Spleen (tissue), 11 donors: ENCODE measurements around the gene PPT2. TPM values are rescaled to one million over a fixed set of nuclear protein-coding genes. Genes with fewer than 3 reads are reported as not detected.

ENCODE experiments used
- DNase-seq: peaks from one replicate; pipeline ENCODE4 v3.0.0-alpha.2; 2020
- H3K27ac ChIP-seq, 8 donors: fragments of 200-600 bp; sonication (generic) in 7 of 8; 1 replicate in 4 of 8; 2 replicates in 4 of 8; pipeline versions ENCODE4 v1.5.0 to v1.8.0; 2016 to 2021; ENCODE audit warnings: inconsistent platforms in 4 of 8, mild to moderate bottlenecking in 4 of 8, moderate library complexity in 1 of 8
- H3K27me3 ChIP-seq, 7 donors: fragments of 200-600 bp; sonication (generic) in 6 of 7; replicated peaks in 1 of 7; 1 replicate in 4 of 7; 2 replicates in 3 of 7; pipeline versions ENCODE4 v1.5.0 to v1.8.0; 2016 to 2021; ENCODE audit warnings: inconsistent platforms in 3 of 7, mild to moderate bottlenecking in 1 of 7
- H3K36me3 ChIP-seq, 6 donors: fragments of 200-600 bp; sonication (generic) in 5 of 6; 1 replicate in 4 of 6; 2 replicates in 2 of 6; pipeline versions ENCODE4 v1.5.0 to v1.8.0; 2016 to 2021; ENCODE audit warnings: inconsistent platforms in 2 of 6
- H3K4me1 ChIP-seq, 6 donors: fragments of 200-600 bp; sonication (generic) in 5 of 6; 1 replicate in 3 of 6; 2 replicates in 3 of 6; pipeline versions ENCODE4 v1.5.0 to v1.8.0; 2016 to 2021; ENCODE audit warnings: inconsistent platforms in 3 of 6
- H3K4me3 ChIP-seq, 8 donors: fragments of 200-600 bp; sonication (generic) in 7 of 8; 1 replicate in 4 of 8; 2 replicates in 4 of 8; pipeline versions ENCODE4 v1.5.0 to v1.8.0; 2016 to 2021; ENCODE audit warnings: inconsistent platforms in 4 of 8, mild to moderate bottlenecking in 4 of 8, moderate library complexity in 2 of 8
- H3K9me3 ChIP-seq, 8 donors: fragments of 200-600 bp; sonication (generic) in 7 of 8; 1 replicate in 4 of 8; 2 replicates in 4 of 8; pipeline versions ENCODE4 v1.5.0 to v1.8.0; 2016 to 2021; ENCODE audit warnings: inconsistent platforms in 4 of 8
- POLR2A ChIP-seq, 3 donors: fragments of 450-650 bp; IDR thresholded peaks; one replicate each; pipeline ENCODE4 v1.5.1; 2017; ENCODE audit warnings: antibody characterized with exemption in 3 of 3, mild to moderate bottlenecking in 1 of 3
- POLR2AphosphoS5 ChIP-seq, 3 donors: sonication (generic); formaldehyde crosslinking; IDR thresholded peaks; one replicate each; pipeline ENCODE4 v1.5.1; 2017; ENCODE audit warnings: antibody characterized with exemption in 3 of 3
- WGBS, 5 donors: extraction: QIAGEN DNeasy Blood & Tissue Kit in 3 of 5; methylation state at CpG; one replicate each; pipeline versions ENCODE4 v1.1.5 to v1.1.7; 2013 to 2018; 5-methylcytosine and 5-hydroxymethylcytosine counted together
- intact Hi-C: fragments of 100-400 bp; cut with DNase I; formaldehyde crosslinking; loops from one replicate; pipeline ENCODE4 v1.15.0; 2023; ENCODE audit warnings: low total_unique reads
- polyA plus RNA-seq, 3 donors: library from polyadenylated mRNA; stranded (reverse); fragments of 200-250 nt; gene quantifications; one replicate each; pipeline ENCODE4 v1.2.1, GENCODE V29; 2013
- total RNA-seq, 7 donors: library from RNA; depleted of rRNA in 3 of 7; stranded (reverse); fragments of >200 nt in 3 of 7; fragmentation: NEBNext Ultra II Directional in 4 of 7; extraction: Animal tissue kit (Norgen Biotek cat#: 25700) in 4 of 7; gene quantifications; one replicate each; pipeline versions ENCODE4 v1.1.0 to v1.2.1, GENCODE V29; 2016 to 2021
- TF ChIP-seq, protein P1 (sequence below), 11 experiments: fragments of 200-600 bp in 7 of 11; fragments of 450-650 bp in 4 of 11; sonication (generic) in 4 of 11; IDR thresholded peaks in 8 of 11; conservative IDR thresholded peaks in 3 of 11; 1 replicate in 7 of 11; 2 replicates in 4 of 11; pipeline versions ENCODE4 v1.4.0 to v1.8.0; 2016 to 2021; ENCODE audit warnings: antibody characterized with exemption in 11 of 11, inconsistent platforms in 4 of 11, mild to moderate bottlenecking in 1 of 11
- donor health status: healthy with polysubstance abuse.
- donor health status: DM: no; HTN: no; CAD: no; lungs with moderate emphysema.
- donor health status: DM: no; HTN: no; CAD: no.
- donor health status: Bipolar disorder and iron deficiency.
- donor health status: healthy.
- donor health status: DM: no; HTN: no; CAD: no.
- donor health status: DM: yes; HTN: yes; CAD: no.

Gene PPT2
- total and polyA plus RNA-seq, 10 donors: 2.3 to 26.7 (median 16.8) TPM

GRCh38 chr6:32129297-32130088 is 24.4 kb upstream of the PPT2 start:
- Histone ChIP-seq H3K27ac (peak overlapping the region; percentile 77 to 95 (median 91)), H3K27me3 (no peaks in the 10 kb centered on the region), H3K4me3 (peak overlapping the region; percentile 41 to 78 (median 61)), H3K9me3 (no peaks in the 10 kb centered on the region), H3K36me3 (peaks cover 0 to 27% (median 21%) of the 10 kb centered on the region in 6 donors), H3K4me1 (peaks cover 23 to 57% (median 39%) of the 10 kb centered on the region in 6 donors)
- WGBS, 5 donors: 39 to 48% (median 42%) methylated on average over 22 of the region's 22 CpGs
- TF ChIP-seq, protein P1, sequence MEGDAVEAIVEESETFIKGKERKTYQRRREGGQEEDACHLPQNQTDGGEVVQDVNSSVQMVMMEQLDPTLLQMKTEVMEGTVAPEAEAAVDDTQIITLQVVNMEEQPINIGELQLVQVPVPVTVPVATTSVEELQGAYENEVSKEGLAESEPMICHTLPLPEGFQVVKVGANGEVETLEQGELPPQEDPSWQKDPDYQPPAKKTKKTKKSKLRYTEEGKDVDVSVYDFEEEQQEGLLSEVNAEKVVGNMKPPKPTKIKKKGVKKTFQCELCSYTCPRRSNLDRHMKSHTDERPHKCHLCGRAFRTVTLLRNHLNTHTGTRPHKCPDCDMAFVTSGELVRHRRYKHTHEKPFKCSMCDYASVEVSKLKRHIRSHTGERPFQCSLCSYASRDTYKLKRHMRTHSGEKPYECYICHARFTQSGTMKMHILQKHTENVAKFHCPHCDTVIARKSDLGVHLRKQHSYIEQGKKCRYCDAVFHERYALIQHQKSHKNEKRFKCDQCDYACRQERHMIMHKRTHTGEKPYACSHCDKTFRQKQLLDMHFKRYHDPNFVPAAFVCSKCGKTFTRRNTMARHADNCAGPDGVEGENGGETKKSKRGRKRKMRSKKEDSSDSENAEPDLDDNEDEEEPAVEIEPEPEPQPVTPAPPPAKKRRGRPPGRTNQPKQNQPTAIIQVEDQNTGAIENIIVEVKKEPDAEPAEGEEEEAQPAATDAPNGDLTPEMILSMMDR (IDR thresholded peaks at IDR 0.05 in 8 of 11, conservative IDR thresholded peaks at IDR 0.05 in 3 of 11): no peak
- TF ChIP-seq POLR2AphosphoS5 (IDR thresholded peaks at IDR 0.05) (no peak), POLR2A (IDR thresholded peaks at IDR 0.05) (no peak)
- no peak for DNase-seq
- intact Hi-C loops: loop anchor here (10.0 kb wide), 1 partner anchor 65 kb away; the partner anchor contains the start of genes GPSM3 and PBX2

DNA sequence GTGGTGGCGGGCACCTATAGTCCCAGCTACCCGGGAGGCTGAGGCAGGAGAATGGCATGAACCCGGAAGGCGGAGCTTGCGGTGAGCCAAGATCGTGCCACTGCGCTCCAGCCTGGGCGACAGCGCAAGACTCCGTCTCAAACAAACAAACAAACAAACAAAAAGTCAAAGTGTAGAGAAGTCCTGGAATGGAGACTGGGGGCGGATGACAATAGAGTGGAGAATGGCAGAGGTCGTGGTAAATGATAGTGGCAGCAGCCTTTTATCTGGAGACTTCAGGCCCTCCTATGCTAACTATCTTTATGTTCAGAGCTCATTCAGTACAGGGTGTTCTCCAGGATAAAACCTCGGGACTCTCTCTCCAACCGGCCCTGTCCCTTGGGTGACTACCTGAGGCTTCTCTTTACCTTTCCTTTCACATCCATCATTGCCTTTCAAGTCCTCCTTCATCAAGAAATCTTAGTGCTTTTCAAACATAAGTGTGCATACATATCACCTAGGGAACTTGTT is 22.4 kb upstream of the PPT2 start:
- H3K27me3 ChIP-seq: no peaks in the 10 kb centered on the region
- no peak overlapping the region for H3K4me3 ChIP-seq
- TF ChIP-seq POLR2A (IDR thresholded peaks at IDR 0.05) (no peak), POLR2AphosphoS5 (IDR thresholded peaks at IDR 0.05) (no peak)
- TF ChIP-seq, protein P1 (IDR thresholded peaks at IDR 0.05 in 8 of 11, conservative IDR thresholded peaks at IDR 0.05 in 3 of 11): no peak
- 90 to 95% (median 94%) methylated on average over 14 of the region's 14 CpGs for WGBS, 5 donors
- no peak for DNase-seq
- no peak overlapping the region for H3K27ac ChIP-seq
- no peaks in the 10 kb centered on the region for H3K9me3 ChIP-seq
- intact Hi-C loops: no loop called here
- peaks cover 0 to 7% (median 2%) of the 10 kb centered on the region in 6 donors for H3K36me3 ChIP-seq
- H3K4me1 ChIP-seq: peaks cover 23 to 37% (median 31%) of the 10 kb centered on the region in 6 donors

DNA sequence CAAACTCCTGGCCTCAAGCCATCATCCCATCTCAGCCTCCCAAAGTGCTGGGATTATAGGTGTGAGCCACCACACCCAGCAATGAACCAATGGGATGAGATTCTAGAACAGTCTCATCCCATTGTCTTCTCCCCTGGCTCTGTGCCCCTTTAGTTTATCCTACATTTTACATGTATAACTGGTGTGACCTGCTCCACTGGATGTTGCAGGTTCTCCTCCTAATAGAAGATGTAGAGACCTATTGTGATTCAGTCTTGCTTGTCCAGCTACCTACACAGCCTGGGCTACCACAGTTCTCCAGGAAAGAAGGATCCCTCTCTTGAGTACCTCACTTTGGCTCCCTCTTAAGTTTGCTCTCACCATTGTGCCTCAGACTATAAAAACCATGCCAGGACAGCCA is 21.8 kb upstream of the PPT2 start:
- DNase-seq: no peak
- Histone ChIP-seq H3K9me3 (no peaks in the 10 kb centered on the region), H3K36me3 (peaks cover 0 to under 1% (median 0%) of the 10 kb centered on the region in 6 donors), H3K27ac (no peak overlapping the region), H3K27me3 (no peaks in the 10 kb centered on the region), H3K4me3 (no peak overlapping the region), H3K4me1 (peaks cover 17 to 31% (median 25%) of the 10 kb centered on the region in 6 donors)
- TF ChIP-seq POLR2A (IDR thresholded peaks at IDR 0.05): no peak
- no peak for TF ChIP-seq POLR2AphosphoS5 (IDR thresholded peaks at IDR 0.05)
- intact Hi-C loops: no loop called here

- intact Hi-C loops: no loop called here
- 86 to 91% (median 88%) methylated on average over 4 of the region's 4 CpGs for WGBS, 5 donors
Measured at GRCh38 chr6:32133786-32134185, 20.2 kb upstream of the PPT2 start.

More at GRCh38 chr6:32133786-32134185, 20.2 kb upstream of the PPT2 start:
- Histone ChIP-seq H3K4me3 (no peak overlapping the region), H3K36me3 (no peaks in the 10 kb centered on the region), H3K4me1 (peaks cover 8 to 19% (median 15%) of the 10 kb centered on the region in 6 donors), H3K27ac (no peak overlapping the region), H3K27me3 (no peaks in the 10 kb centered on the region), H3K9me3 (no peaks in the 10 kb centered on the region)
- DNase-seq: no peak
- TF ChIP-seq POLR2A (IDR thresholded peaks at IDR 0.05) (no peak), POLR2AphosphoS5 (IDR thresholded peaks at IDR 0.05) (no peak)
- TF ChIP-seq, protein P1 (IDR thresholded peaks at IDR 0.05 in 8 of 11, conservative IDR thresholded peaks at IDR 0.05 in 3 of 11): no peak
